ENCODE measurements around the gene LAMA5.

DNA sequence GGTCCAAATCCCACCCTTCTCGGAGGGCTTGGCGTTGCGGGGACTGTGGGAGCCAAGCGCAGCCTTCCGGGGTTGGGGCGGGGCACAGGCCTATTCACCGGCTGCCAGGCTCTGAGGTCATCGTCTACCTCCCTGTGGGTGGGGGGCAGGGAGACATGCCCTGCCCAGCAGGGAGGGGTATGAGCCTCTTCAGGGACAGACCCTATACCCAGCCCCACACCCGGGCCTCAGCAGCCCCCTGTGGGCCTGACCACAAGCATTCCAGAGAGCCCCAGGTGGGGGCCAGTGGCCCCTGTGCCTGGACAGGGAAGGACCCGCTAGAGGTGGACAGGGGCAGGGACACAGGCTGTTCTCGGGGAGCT is 11.6 kb downstream of the LAMA5 start:
- TF ChIP-seq, protein P1, sequence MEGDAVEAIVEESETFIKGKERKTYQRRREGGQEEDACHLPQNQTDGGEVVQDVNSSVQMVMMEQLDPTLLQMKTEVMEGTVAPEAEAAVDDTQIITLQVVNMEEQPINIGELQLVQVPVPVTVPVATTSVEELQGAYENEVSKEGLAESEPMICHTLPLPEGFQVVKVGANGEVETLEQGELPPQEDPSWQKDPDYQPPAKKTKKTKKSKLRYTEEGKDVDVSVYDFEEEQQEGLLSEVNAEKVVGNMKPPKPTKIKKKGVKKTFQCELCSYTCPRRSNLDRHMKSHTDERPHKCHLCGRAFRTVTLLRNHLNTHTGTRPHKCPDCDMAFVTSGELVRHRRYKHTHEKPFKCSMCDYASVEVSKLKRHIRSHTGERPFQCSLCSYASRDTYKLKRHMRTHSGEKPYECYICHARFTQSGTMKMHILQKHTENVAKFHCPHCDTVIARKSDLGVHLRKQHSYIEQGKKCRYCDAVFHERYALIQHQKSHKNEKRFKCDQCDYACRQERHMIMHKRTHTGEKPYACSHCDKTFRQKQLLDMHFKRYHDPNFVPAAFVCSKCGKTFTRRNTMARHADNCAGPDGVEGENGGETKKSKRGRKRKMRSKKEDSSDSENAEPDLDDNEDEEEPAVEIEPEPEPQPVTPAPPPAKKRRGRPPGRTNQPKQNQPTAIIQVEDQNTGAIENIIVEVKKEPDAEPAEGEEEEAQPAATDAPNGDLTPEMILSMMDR (IDR thresholded peaks at IDR 0.05) = no peak
- TF ChIP-seq CHD2 (IDR thresholded peaks at IDR 0.05; ENCODE audit: low read length, partially characterized antibody) (no peak), FOXJ3 (CRISPR knock-in tag; IDR thresholded peaks at IDR 0.05) (no peak), POLR2AphosphoS5 (IDR thresholded peaks at IDR 0.05; ENCODE audit: low read depth, low read length) (no peak), EZH2phosphoT487 (IDR thresholded peaks at IDR 0.05; ENCODE audit: borderline replicate concordance, low read depth) (no peak), GABPA (IDR thresholded peaks at IDR 0.05; ENCODE audit: low read depth) (no peak), NFIC (IDR thresholded peaks at IDR 0.05; ENCODE audit: borderline replicate concordance) (peak; percentile 44; the same call in 1 of the 2 replicates)
- TF ChIP-seq, protein P2, sequence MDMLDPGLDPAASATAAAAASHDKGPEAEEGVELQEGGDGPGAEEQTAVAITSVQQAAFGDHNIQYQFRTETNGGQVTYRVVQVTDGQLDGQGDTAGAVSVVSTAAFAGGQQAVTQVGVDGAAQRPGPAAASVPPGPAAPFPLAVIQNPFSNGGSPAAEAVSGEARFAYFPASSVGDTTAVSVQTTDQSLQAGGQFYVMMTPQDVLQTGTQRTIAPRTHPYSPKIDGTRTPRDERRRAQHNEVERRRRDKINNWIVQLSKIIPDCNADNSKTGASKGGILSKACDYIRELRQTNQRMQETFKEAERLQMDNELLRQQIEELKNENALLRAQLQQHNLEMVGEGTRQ (IDR thresholded peaks at IDR 0.05; ENCODE audit: borderline replicate concordance, low read depth, low read length) = no peak
- TF ChIP-seq, protein P3, sequence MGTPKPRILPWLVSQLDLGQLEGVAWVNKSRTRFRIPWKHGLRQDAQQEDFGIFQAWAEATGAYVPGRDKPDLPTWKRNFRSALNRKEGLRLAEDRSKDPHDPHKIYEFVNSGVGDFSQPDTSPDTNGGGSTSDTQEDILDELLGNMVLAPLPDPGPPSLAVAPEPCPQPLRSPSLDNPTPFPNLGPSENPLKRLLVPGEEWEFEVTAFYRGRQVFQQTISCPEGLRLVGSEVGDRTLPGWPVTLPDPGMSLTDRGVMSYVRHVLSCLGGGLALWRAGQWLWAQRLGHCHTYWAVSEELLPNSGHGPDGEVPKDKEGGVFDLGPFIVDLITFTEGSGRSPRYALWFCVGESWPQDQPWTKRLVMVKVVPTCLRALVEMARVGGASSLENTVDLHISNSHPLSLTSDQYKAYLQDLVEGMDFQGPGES (IDR thresholded peaks at IDR 0.05; ENCODE audit: low read depth, low read length) = no peak
